Left cardiac atrium (tissue), 4 donors: ENCODE measurements around the gene POLR2E. TPM values are rescaled to one million over a fixed set of nuclear protein-coding genes. Genes with fewer than 3 reads are reported as not detected.

Experiments used
- ATAC-seq, 2 donors: fragments of 200-7000 bp; cut with Tn5 transposase; one replicate each; pipeline ENCODE4 v1.9.1; 2020; ENCODE audit warnings: mild to moderate bottlenecking in 2 of 2, moderate library complexity in 2 of 2
- DNase-seq: peaks from one replicate; pipeline ENCODE4 v3.0.0-alpha.2; 2020
- intact Hi-C, 2 donors: fragments of 100-400 bp; cut with DNase I; formaldehyde crosslinking; loops; one replicate each; pipeline versions ENCODE4 v1.14.1 to v1.15.1; 2022 to 2023
- total RNA-seq, 2 donors: library from RNA; stranded (reverse); fragmentation: NEBNext Ultra II Directional; extraction: Animal tissue kit (Norgen Biotek cat#: 25700); gene quantifications; one replicate each; pipeline ENCODE4 v1.2.1, GENCODE V29; 2021
- donor health status: DM: no; HTN: yes; CAD: no.
- donor health status: DM: no; HTN: yes; CAD: no; lungs with severe emphysema.
- donor health status: DM: yes; HTN: yes; CAD: no.
- donor health status: Dilated cardiomyopathy.

Gene POLR2E
- total RNA-seq, 2 donors from 2014 or later, result 142 to 143 TPM

DNA sequence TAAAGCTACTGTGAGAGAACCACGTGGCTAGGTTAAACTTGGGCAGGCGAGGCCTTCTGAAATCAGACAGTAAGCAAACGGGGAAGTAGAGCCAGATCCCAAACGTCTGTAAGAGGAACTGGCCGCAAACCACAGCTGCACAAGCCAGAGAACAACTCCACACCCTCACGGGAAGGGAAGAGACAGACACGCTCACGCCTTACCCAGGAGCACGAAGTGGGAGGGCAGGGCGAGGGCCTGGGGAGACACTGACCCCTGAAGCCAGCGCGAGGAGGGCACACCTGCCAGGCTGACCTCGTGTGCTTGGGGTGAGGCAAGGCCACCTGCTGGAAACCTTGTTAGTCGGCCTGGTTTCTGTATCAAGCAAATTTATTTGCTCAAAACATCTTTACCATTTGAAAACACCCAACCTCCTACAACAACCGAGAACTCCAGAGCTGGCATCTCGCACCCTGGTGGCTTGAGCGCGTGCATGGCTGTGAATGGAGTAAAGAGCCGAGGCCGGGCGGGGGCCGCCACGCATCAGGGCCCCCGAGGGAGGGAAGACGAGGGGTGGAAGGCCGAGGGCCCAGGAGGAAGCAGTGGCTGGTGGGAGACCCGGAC is 7.3 kb downstream of the POLR2E start:
- ATAC-seq (peak; percentile 45 to 50), DNase-seq (no peak)
- intact Hi-C loops, result no loop called here

DNA sequence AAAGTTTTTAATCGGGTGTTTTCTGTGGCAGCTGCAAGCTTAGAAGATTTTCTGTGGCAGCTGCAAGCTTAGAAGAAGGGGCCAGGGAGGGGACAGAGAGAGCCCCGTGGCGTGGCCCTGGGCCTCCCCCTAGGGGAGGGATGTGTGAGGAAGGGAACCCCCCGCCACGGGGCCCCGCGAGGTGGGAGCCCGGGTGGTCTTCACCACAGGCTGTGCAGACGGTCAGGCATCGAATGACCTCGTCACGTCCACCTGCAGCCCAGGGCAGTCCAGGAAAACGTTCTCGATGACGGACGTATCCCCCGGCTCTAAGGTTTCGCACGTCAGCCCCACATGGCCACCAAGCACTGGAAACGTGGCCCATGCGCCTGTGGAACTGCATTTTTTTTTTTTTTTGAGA is 8.6 kb downstream of the POLR2E start:
- DNase-seq (no peak), ATAC-seq (no peak)
- intact Hi-C loops, result no loop called here

DNA sequence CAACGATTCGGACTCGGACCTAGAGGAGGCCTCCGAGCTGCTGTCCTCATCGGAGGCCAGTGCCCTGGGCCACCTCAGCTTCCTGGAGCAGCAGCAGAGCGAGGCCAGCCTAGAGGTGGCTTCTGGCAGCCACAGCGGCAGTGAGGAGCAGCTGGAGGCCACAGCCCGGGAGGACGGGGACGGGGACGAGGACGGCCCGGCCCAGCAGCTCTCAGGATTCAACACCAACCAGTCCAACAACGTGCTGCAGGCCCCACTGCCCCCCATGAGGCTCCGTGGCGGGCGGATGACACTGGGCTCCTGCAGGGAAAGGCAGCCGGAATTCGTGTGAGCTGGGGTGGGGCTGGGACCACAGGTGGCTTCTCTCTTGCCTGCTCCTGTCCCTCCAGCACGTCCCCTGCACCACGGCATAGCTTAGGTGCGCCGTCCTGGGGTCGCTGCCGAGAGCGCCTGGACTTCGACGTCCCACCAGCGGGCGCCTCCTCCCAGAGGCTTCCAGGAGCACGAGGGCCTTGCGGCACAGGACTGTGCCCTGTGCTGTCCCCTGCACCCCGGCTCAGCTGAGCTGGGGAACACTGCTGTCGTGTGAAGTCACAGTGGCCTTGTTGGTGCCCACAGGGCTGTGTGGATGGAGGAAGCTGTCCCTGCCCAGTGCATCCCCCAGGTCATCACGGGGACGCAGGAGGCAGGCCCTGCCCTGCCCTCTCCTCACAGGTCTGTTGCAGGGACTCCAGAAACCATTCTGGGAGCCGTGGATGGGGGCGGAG is 9.3 kb downstream of the POLR2E start:
- no peak for DNase-seq
- intact Hi-C loops, result no loop called here
- no peak for ATAC-seq

DNA sequence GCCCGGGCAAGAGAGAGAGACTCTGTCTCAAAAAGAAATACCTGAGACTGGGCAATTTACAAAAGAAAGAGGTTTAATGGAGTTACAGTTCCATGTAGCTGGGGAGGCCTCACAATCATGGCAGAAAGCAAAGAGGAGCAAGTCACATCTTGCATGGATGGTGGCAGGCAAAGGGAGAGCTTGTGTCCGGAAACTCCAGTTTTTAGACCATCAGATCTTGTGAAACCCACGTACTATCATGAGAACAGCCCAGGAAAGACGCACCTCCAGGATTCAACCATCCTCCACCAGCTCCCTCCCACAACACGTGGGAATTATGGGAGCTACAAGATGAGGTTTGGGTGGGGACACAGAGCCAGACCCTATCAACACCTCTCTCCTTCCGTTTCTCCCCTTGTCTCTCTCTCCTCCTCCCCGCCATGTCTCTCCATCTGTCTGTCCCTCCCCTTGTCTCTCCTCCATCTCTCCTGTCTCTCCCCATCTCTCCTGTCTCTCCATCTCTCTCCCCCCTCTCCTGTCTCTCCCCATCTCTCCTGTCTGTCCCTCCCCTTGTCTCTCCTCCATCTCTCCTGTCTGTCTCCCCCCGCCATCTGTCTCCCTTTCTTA is 10.0 kb downstream of the POLR2E start:
- intact Hi-C loops, result no loop called here
- ATAC-seq (no peak), DNase-seq (no peak)

DNA sequence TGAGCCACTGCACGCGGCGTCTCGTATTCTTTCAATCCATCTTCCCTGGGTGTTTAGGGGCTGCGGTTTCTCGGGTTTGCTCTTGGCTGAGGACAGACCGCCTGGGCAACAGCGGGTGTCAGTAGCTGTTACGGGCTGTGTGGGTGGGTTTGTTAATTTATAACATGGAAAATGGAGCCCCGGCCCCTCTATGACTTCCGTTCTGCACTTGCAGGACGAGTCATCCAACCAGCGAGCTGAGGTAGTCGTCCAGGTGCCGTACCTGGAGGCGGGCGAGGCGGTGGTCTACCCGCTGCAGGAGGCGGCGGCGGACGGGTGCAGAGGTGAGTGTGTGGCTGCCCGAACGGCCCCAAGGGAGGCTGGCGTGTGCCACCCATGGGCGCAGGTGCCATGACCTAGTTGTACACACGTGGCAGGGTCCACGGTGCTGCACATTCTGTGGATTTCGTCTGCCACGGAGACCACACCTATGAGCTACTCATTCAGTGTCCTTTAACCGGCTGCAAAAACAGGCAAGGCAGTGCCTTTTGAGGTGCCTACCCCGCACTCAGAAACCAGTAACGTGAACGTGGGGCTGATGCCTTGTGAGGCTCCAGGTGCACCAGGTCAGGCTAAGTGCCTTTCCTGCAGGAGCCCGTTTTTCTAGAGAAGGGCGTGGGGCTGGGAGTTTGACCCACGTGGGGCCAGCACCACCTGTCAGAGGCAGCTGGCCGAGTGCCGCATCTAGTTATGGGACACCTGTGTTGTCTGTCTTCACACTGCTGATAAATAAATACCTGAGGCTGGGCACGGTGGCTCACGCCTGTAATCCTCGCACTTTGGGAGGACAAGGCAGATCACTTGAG is 10.9 kb downstream of the POLR2E start:
- no peak for ATAC-seq
- intact Hi-C loops, result no loop called here
- DNase-seq, result no peak

DNA sequence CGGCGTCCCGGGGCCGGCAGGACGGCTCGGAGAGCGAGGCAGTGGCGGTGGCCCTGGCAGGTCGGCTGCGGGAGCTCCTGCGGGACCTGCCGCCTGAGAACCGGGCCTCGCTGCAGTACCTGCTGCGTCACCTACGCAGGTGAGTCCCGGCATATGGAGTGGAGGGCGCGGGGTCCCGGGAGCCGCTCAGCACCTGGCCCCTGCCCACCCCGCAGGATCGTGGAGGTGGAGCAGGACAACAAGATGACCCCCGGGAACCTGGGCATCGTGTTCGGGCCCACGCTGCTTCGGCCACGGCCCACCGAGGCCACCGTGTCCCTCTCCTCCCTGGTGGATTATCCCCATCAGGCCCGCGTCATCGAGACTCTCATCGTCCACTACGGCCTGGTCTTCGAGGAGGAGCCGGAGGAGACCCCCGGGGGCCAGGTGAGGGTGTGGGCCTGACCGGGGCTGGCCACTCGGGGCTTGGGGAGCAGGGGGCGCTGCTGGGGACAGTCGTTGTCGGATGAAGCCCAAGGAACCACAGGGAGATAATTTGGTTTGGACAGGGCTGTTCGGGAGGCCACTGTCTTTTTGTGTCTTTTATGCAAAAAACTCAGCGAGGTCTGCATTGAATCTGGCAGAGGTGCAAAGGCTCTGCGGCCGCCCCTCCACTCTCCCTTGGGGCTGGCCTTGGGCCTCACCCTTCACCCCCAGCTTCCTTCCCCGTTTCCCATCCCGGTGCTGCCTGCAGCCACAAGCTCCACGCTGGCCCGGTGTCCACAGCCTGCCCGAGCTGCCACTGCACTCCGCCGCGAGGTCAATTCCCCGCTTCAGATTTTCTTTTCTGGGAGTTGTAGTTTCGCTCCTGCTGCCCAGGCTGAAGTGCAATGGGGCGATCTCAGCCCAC is 12.0 kb downstream of the POLR2E start:
- intact Hi-C loops, result no loop called here
- no peak for ATAC-seq
- no peak for DNase-seq

DNA sequence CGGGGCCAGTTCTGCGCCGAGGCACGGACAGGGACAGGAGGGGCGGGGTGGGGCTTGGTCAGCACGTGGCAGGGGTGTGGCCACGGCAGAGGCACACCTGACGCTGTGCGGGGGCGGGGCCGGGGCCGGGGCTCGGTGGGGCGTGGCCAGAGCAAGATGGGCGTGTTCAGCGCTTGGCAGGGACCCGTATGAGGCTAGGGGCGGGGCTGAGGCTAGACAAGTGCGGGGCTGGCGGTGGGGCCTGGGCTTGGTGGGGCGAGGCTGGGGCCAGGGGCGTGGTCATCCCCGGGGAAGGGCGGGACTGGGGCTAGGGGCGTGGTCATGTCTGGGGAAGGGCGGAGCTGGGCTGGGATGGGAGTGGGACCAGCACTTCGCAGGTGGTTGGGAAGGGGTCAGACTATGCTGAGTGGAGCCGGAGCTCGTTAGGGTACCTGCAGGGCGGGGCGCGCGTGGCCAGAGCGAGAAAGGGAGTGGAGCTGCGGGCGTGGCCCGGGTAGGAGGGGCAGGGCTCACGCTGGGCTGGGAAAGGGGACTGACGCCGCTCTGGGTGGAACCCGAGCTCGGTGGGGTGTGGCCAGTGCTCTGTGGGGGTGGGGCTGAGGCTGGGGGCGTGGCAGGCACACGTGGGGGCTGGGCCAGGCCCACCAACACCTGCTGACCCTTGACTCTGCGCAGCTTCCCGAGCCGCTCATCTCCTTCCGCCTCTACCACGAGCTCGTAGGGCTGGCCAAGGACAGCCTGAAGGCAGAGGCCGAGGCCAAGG is 12.8 kb downstream of the POLR2E start:
- peak; percentile 55 for DNase-seq
- ATAC-seq, result peak; percentile 41 to 60
- intact Hi-C loops, result no loop called here

DNA sequence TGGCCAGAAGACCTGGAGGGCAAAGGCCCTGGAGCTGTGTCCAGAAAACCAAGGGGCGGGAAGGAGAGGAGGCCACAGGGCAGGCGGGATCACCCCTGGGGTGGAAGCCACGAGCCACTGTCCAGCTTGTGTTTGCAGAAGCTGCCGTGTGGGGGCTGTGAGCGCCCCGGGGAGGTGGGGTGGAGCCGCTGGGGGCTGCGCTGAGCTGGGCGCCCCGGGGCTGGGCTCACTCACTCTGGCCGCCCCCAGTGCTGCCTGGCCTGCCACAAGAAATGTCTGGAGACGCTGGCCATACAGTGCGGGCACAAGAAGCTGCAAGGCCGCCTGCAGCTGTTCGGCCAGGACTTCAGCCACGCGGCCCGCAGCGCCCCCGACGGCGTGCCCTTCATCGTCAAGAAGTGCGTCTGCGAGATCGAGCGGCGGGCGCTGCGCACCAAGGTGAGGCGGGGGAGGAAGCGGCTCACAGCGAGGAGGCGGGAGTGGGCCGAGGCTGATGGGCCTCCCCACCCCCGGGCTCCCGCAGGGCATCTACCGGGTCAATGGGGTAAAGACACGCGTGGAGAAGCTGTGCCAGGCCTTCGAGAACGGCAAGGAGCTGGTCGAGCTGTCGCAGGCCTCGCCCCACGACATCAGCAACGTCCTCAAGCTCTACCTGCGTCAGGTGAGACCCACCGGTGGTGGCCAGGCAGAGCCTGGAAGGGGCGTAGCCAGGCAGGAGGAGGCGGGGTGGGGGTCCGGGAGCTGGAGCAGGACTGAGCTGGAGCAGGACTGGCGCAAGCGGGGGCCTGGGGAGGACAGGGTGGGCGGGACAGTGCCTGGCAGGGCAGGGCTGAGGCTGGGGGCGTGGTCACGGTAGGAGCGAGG is 13.6 kb downstream of the POLR2E start:
- intact Hi-C loops, result no loop called here
- ATAC-seq (no peak), DNase-seq (no peak)

DNA sequence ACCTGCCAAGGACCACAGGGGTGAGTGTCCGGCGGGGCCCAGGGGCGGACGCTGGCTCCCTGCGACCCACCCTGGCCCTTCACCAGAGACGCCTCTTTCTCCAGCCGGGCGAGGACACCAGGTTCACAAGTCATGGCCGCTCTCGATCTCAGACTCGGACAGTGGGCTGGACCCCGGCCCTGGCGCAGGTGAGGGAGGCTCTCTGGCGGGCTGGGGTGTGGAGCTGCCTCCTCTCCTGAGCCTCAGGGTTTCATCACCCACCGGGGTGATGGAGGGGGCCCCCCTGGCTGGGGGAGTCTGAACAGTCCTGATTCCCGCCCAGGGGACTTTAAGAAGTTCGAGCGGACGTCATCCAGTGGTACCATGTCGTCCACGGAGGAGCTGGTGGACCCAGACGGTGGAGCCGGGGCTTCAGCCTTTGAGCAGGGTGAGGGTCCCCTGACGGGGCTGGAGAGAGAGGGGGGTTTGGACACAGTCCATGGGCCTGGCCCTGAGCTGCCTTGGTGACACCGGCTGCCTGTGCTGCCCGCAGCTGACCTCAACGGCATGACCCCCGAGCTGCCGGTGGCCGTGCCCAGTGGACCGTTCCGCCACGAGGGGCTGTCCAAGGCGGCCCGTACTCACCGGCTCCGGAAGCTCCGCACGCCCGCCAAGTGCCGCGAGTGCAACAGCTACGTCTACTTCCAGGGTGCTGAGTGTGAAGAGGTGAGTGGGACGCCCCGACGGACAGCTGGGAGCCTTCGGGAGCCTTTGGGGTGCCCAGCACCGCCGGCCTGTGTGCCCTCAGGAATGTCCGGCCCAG is 14.6 kb downstream of the POLR2E start:
- intact Hi-C loops, result no loop called here
- ATAC-seq (no peak), DNase-seq (no peak)

DNA sequence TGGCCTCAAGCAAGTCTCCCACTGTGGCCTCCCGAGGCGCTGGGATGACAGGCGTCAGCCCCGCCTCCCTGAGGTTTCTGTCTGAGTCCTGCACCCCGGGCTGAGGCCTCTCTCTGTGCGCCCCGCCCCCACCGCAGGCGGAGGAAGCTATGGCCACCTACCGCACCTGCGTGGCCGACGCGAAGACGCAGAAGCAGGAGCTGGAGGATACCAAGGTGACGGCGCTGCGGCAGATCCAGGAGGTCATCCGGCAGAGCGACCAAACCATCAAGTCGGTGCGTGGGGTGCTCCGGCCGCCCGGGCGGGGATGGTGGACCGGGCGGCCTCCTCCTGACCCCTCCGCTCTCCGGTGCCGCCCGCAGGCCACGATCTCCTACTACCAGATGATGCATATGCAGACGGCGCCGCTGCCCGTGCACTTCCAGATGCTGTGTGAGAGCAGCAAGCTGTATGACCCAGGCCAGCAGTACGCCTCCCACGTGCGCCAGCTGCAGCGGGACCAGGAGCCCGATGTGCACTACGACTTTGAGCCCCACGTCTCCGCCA is 15.5 kb downstream of the POLR2E start:
- ATAC-seq, result no peak
- DNase-seq, result no peak
- intact Hi-C loops, result no loop called here

DNA sequence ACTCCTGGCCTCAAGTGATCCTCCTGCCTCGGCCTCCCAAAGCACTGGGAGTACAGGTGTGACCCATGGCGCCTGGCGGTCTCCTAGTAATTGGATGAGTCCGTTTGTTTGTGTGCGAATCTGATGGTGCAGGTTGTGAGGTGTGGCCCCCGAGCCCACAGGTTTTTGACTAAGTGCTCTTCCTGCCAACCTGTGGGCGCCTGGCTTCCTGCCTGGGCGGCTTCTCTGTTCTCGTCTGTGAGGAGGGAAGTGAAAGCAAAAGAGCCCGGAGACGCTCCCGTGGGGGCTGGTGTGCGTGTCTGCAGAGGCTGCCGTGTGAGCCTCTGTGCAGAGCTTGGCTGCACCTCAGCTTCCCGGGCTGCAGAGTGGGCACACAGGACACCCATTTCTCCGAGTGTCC is 18.2 kb downstream of the POLR2E start:
- intact Hi-C loops, result no loop called here
- ATAC-seq (peak; percentile 35 to 58), DNase-seq (peak; percentile 69)

DNA sequence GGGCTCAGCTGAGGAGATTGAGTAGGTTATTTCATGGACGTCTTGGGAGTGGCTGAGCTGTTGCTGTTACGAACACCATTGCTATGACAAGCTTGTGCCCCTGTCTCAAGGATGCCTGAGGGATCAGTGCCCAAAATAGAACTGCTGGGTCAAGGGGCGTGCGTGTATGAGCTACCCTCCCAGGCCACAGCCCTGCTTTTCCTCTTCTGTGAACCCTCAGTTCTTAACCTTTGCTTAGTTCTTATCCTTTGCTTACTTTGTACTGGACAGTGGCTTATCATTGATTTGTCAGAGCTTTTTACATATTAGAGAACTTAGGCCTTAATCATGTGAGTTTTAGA is 19.2 kb downstream of the POLR2E start:
- no peak for ATAC-seq
- DNase-seq, result no peak

DNA sequence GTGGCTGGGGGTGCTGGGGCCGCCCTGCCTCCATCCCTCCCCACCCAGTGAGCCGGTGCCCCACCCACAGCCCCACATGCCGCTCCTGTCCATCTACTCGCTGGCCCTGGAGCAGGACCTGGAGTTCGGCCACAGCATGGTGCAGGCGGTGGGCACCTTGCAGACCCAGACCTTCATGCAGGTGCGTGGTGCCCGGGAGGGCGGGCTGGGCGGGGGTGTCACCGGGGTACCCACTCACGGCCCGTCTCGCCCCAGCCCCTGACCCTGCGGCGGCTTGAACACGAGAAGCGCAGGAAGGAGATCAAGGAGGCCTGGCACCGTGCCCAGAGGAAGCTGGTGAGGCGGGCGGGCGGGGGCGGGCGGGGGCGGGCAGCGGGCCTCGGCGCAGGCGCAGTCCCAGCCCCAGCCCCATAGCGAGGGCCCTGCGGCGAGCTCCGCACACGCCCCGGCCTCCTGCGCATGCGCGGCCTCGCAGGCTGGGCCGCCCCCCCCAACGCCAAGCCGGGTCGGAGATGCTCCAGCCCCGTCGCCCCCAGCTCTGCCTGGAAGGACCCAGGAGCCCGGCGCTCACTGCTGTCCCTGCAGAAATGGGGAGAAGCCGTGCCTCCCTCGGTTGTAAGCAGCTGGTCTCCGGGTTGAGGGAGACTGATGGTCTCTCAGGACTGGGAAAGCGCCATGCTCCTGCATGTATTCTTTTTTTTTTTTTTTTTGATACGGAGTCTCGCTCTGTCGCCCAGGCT is 20.5 kb downstream of the POLR2E start:
- peak; percentile 40 to 41 for ATAC-seq
- DNase-seq, result peak; percentile 88
- intact Hi-C loops, result no loop called here

More for the DNA sequence above, 19.2 kb downstream of the POLR2E start:
- intact Hi-C loops, result no loop called here

DNA sequence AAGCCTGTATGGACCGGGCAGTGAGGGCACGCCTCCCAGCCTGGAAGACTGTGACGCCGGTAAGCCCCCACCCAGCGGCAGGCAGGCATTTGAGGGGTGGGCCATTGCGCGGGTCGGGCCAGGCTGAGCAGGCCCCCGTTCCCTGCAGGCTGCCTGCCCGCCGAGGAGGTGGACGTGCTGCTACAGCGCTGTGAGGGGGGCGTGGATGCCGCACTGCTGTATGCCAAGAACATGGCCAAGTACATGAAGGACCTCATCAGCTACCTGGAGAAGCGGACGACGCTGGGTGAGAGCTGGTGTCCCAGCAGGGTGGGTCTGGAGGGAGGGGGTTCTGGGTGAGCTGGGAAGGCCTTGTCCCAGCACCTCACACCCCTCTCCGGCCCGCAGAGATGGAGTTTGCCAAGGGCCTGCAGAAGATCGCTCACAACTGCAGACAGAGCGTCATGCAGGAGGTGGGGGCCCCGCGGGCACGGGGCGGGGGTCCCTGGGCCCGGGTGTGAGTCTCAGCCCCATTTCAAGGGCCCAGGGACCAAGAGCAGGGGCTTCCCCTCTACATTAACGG is 21.1 kb downstream of the POLR2E start:
- DNase-seq (no peak), ATAC-seq (no peak)
- intact Hi-C loops, result no loop called here
